Ovary (tissue), 9 donors: Measurements from ENCODE around the gene LAIR1. TPM values are rescaled to one million over a fixed set of nuclear protein-coding genes. Genes with fewer than 3 reads are reported as not detected.

Source experiments
- DNase-seq, 5 donors: peaks; one replicate each; pipeline ENCODE4 v3.0.0-alpha.2; 2019 to 2020
- H3K27ac ChIP-seq, 2 donors: fragments of 200-600 bp; one replicate each; pipeline versions ENCODE4 v1.5.1 to v1.8.0; 2019 to 2022
- H3K27me3 ChIP-seq: fragments of 200-600 bp; one replicate; pipeline ENCODE4 v1.8.0; 2022
- H3K36me3 ChIP-seq: fragments of 200-600 bp; sonication (generic); one replicate; pipeline ENCODE4 v1.5.1; 2019
- H3K4me1 ChIP-seq: one replicate; pipeline ENCODE4 v1.8.1; 2013; ENCODE audit warnings: mild to moderate bottlenecking, moderate library complexity; ENCODE audit not compliant: insufficient read depth
- H3K4me3 ChIP-seq: fragments of 200-600 bp; sonication (generic); one replicate; pipeline ENCODE4 v1.5.1; 2017
- H3K9me3 ChIP-seq, 2 donors: fragments of 200-600 bp in 1 of 2; sonication (generic) in 1 of 2; one replicate each; pipeline versions ENCODE4 v1.5.1 to v1.8.1; 2013 to 2019; ENCODE audit warnings: mild to moderate bottlenecking in 1 of 2, moderate library complexity in 1 of 2
- CTCF ChIP-seq, 3 donors: fragments of 450-650 bp in 2 of 3; fragments of 200-600 bp in 1 of 3; IDR thresholded peaks; one replicate each; pipeline versions ENCODE4 v1.5.1 to v1.8.0; 2016 to 2022; ENCODE audit warnings: antibody characterized with exemption in 3 of 3, mild to moderate bottlenecking in 1 of 3
- EP300 ChIP-seq: sonication (generic); formaldehyde crosslinking; IDR thresholded peaks from one replicate; pipeline ENCODE4 v1.6.1; 2017; ENCODE audit warnings: antibody characterized with exemption
- POLR2A ChIP-seq: fragments of 450-650 bp; IDR thresholded peaks from one replicate; pipeline ENCODE4 v1.6.1; 2017; ENCODE audit warnings: antibody characterized with exemption, mild to moderate bottlenecking, moderate library complexity
- WGBS, 3 donors: extraction: QIAGEN DNeasy Blood & Tissue Kit in 1 of 3; methylation state at CpG; one replicate each; pipeline versions ENCODE4 v1.1.5 to v1.1.7; 2013 to 2017; 5-methylcytosine and 5-hydroxymethylcytosine counted together
- intact Hi-C, 4 donors: fragments of 100-400 bp; cut with DNase I; formaldehyde crosslinking; loops; one replicate each; pipeline versions ENCODE4 v1.11.0 to v1.15.1; 2022 to 2023
- polyA plus RNA-seq, 2 donors: library from polyadenylated mRNA; stranded (reverse); fragments of 200-250 nt in 1 of 2; fragments of 350-450 nt in 1 of 2; fragmentation: Illumina TruSeq in 1 of 2; extraction: RNeasy Lipid Tissue Mini Kit (QIAGEN cat#74804) in 1 of 2; gene quantifications; one replicate each; pipeline ENCODE4 v1.2.3, GENCODE V29; 2013 to 2014
- total RNA-seq, 7 donors: library from RNA; depleted of rRNA in 2 of 7; stranded (reverse); fragments of >200 nt in 2 of 7; fragmentation: NEBNext Ultra II Directional in 3 of 7; extraction: Animal tissue kit (Norgen Biotek cat#: 25700) in 3 of 7; gene quantifications; one replicate each; pipeline versions ENCODE4 v1.1.0 to v1.2.4, GENCODE V29; 2016 to 2023
- donor health status: DM: no; HTN: no; CAD: no; lungs with moderate emphysema.
- donor health status: DM: no; HTN: no; CAD: no.
- donor health status: Bipolar disorder and iron deficiency.
- donor health status: DM: yes; HTN: yes; CAD: no.
- donor health status: DM: no; HTN: no; CAD: no.
- donor health status: DM: yes; HTN: yes; CAD: no.

LAIR1 gene
- total and polyA plus RNA-seq, 9 donors, result 4.7 to 22.2 (median 6.9) TPM

- TF ChIP-seq POLR2A (no peak), EP300 (no peak), CTCF (IDR thresholded peaks at IDR 0.05) (no peak)
- WGBS, 3 donors, result 80 to 86% (median 82%) methylated on average over 7 of the region's 7 CpGs
Measured at GRCh38 chr19:54407780-54408179, 43.0 kb upstream of the LAIR1 start.

GRCh38 chr19:54405628-54406027, 40.9 kb upstream of the LAIR1 start:
- H3K4me1 ChIP-seq, result no peaks in the 10 kb centered on the region
- DNase-seq, result no peak
- no peaks in the 10 kb centered on the region for H3K27me3 ChIP-seq
- no peaks in the 10 kb centered on the region for H3K9me3 ChIP-seq
- TF ChIP-seq EP300 (no peak), CTCF (IDR thresholded peaks at IDR 0.05) (no peak), POLR2A (no peak)
- no peaks in the 10 kb centered on the region for H3K36me3 ChIP-seq
- no peak overlapping the region for H3K27ac ChIP-seq
- intact Hi-C loops, result no loop called here
- no peak overlapping the region for H3K4me3 ChIP-seq

More at GRCh38 chr19:54407780-54408179, 43.0 kb upstream of the LAIR1 start:
- no peaks in the 10 kb centered on the region for H3K27me3 ChIP-seq
- H3K4me1 ChIP-seq, result no peaks in the 10 kb centered on the region
- intact Hi-C loops, result no loop called here
- H3K4me3 ChIP-seq, result no peak overlapping the region
- no peaks in the 10 kb centered on the region for H3K9me3 ChIP-seq
- no peak for DNase-seq
- no peak overlapping the region for H3K27ac ChIP-seq
- no peaks in the 10 kb centered on the region for H3K36me3 ChIP-seq

GRCh38 chr19:54403054-54403453, 38.3 kb upstream of the LAIR1 start:
- 71 to 80% (median 80%) methylated on average over 8 of the region's 8 CpGs for WGBS, 3 donors
- H3K27ac ChIP-seq, result no peak overlapping the region
- H3K27me3 ChIP-seq, result no peaks in the 10 kb centered on the region
- no peaks in the 10 kb centered on the region for H3K36me3 ChIP-seq
- TF ChIP-seq POLR2A (no peak), CTCF (IDR thresholded peaks at IDR 0.05) (no peak), EP300 (no peak)
- DNase-seq, result no peak
- H3K4me3 ChIP-seq, result no peak overlapping the region
- intact Hi-C loops, result no loop called here
- no peaks in the 10 kb centered on the region for H3K9me3 ChIP-seq
- H3K4me1 ChIP-seq, result no peaks in the 10 kb centered on the region

- H3K27me3 ChIP-seq, result no peaks in the 10 kb centered on the region
- intact Hi-C loops, result no loop called here
- no peak overlapping the region for H3K4me3 ChIP-seq
- no peaks in the 10 kb centered on the region for H3K4me1 ChIP-seq
- H3K27ac ChIP-seq, result no peak overlapping the region
- TF ChIP-seq CTCF (IDR thresholded peaks at IDR 0.05) (no peak), EP300 (no peak), POLR2A (no peak)
- DNase-seq, result no peak
- WGBS, 3 donors, result 57 to 72% (median 70%) methylated on average over 6 of the region's 6 CpGs
- no peaks in the 10 kb centered on the region for H3K36me3 ChIP-seq
- H3K9me3 ChIP-seq, result no peaks in the 10 kb centered on the region
Measured at GRCh38 chr19:54400913-54401312, 36.2 kb upstream of the LAIR1 start.

GRCh38 chr19:54399189-54399588, 34.5 kb upstream of the LAIR1 start:
- TF ChIP-seq EP300 (no peak), POLR2A (no peak), CTCF (IDR thresholded peaks at IDR 0.05) (no peak)
- whole genome bisulfite sequencing, 3 donors, result 34 to 56% (median 53%) methylated on average over 2 of the region's 2 CpGs
- Histone ChIP-seq H3K27ac (no peak overlapping the region), H3K4me3 (no peak overlapping the region), H3K27me3 (no peaks in the 10 kb centered on the region), H3K9me3 (no peaks in the 10 kb centered on the region), H3K36me3 (no peaks in the 10 kb centered on the region), H3K4me1 (no peaks in the 10 kb centered on the region)
- no peak for DNase-seq
- intact Hi-C loops, result no loop called here
